HG03066 (cell line): ENCODE measurements around the gene SFRP5.

Source experiments
- ATAC-seq: cut with Tn5 transposase; IDR thresholded peaks from one replicate; pipeline ENCODE4 v1.9.1; 2021; ENCODE audit warnings: low read depth; ENCODE audit not compliant: unreplicated experiment

SFRP5 gene

GRCh38 chr10:97788552-97789442 lies 17.0 kb upstream of the SFRP5 start:
- ATAC-seq, result no peak

- no peak for ATAC-seq
These were observed 13.9 kb upstream of the SFRP5 start for GRCh38 chr10:97785731-97786130.

DNA sequence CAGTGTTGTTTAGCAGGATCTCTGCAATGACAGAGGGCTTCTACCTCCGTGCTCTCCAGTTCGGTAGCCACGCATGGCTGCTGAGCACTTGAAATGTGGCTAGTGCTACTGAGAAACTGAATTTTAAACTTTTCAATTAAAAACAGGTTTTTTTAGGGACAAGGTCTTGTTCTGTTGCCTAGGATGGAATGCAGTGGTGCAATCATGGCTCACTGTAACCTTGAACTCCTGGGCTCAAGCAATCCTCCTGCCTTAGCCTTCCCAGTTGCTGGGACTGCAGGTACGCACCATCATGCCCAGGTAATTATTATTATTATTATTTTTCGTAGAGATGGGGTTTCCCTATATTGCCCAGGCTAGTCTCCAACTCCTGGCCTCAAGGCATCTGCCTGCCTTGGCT lies 13.4 kb upstream of the SFRP5 start:
- ATAC-seq, result no peak

DNA sequence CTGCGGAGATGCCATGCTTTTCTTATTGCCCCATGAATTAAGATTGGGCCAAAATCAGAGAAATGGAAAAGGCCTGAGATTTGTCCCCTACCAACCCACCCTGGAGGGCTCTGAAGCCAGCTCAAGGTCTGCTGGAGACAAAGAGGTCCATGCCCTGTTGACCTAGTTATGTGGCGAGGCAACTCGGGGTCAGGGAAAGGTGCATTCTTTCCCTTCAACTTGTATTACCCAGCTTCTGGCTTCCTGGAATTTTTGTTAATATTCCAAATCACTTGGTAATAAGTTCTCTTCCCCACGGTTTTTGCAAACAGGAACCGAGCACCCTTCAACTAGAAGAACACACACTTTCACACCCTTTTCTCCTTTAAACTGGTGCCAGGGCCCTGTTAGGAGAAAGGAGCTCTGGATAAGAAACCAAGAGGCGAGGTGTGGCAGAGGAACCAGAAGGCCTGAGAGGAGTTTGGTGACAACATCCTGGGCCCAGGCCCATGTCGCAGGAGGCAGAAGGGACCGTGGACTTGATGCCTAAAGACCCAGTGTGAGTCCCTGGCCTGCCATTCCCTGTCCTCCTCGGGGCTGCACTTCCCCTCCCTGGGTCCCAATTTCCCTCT lies 12.5 kb upstream of the SFRP5 start:
- ATAC-seq, result no peak

DNA sequence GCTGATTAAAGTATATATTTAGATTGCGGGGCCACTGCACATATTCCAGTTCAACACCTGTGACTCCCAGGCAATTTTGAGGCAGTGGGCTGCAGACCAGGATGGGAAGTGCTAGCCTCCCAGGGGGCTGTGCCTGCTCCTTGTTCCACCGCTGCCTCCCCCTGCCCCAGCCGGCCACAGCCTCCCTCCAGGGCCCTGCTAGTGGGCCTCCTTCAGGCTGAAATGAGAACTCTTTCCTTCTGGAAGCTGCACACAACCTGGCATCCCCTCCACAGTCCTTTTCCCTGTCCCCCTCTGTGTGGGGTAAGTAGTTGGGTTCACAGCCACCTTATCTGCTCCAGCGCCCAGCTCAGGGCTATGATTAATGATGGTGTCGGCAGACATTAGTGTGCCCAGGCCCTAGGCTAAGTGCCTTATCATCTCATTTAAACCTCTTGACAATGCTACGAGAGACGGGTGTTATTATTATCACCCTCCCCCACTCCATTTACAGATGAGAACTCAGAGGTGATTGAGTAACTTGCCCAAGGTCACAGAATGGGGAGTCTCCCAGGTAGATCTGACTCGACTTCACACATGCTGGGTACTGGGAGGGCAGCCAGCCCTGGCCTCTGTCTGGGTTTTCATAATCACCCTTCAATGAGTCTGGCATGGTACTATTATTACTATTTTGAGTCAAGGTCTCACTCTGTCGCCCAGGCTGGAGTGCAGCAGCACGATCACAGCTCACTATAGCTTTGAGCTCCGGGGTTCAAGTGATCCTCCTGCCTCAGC lies 10.8 kb upstream of the SFRP5 start:
- no peak for ATAC-seq

DNA sequence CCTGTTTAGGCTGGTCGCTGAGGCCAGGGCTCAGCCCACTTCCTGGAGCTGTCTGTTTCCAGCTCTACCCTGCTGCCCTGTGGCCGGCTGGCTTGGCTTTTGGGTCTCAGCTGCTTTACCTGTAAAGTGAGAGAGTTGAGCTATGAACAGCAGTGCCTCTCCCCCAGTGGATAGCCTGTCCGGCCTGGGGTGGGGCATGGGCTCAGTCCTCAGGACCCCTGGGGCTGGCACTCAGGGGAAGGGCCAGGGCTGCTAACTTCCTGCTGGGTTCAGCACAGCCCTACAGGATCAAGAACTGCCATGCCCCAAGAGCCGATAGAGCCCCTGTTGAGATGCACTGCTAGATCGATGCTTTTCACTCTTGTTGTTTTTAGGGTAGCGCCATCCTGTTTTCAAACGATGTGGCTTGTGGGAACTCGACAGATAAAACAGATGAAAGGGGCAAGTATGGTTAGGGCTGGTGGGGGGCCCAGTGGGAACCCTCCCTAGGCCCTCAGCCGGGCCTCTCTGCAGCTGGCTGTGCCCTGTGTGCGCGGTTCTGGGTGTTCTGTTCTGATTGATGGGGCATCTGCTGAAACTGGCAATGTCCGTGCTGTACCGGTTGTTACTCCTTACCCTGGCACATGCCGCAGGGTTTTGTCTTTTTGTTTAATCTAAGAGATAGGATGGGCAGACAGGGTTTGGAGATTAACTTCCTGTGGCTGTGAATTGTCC lies 10.0 kb upstream of the SFRP5 start:
- ATAC-seq, result no peak

GRCh38 chr10:97780841-97781617 lies 9.2 kb upstream of the SFRP5 start:
- ATAC-seq, result no peak

DNA sequence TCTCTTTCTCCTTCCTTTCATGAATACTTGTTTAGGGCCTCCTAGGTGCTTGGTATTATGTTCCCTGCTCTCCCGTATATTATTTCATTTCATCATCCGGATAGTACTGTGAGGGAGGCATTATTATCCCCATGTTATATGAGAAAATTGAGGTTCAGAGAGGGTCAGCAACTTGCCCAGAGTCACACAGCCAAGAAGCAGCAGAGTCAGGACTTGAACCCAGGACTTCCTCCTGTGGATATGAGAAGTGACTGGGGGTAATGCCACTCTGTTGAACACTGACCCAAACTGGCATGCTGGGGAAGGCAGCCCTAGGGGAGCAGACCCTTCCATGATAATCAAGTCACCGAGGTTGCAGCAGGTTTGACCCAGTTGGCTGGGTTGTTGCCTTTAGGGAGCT lies 8.2 kb upstream of the SFRP5 start:
- no peak for ATAC-seq

- no peak for ATAC-seq
These were observed 7.7 kb upstream of the SFRP5 start for GRCh38 chr10:97779492-97779891.

- ATAC-seq, result no peak
These were observed 6.9 kb upstream of the SFRP5 start for GRCh38 chr10:97778452-97779302.

DNA sequence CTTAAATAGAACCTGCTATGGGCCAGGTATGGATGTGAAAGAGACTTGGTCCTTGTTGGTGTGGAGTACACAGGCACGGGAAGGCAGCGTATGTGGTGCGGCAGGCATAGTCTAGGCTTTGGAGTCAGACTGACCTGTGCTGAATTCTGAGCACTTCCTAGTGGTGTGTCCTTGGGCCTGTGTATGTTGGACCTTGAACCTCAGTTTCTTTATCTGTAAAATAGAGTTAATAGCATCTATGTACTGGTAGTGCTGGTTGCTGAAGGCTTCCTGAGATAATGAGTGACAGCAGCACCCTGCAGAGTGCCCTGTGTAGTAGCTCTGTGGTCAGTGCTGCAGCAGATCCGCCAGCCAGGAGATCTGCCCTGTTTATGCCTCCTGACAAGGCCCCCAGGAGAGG lies 5.3 kb upstream of the SFRP5 start:
- no peak for ATAC-seq

DNA sequence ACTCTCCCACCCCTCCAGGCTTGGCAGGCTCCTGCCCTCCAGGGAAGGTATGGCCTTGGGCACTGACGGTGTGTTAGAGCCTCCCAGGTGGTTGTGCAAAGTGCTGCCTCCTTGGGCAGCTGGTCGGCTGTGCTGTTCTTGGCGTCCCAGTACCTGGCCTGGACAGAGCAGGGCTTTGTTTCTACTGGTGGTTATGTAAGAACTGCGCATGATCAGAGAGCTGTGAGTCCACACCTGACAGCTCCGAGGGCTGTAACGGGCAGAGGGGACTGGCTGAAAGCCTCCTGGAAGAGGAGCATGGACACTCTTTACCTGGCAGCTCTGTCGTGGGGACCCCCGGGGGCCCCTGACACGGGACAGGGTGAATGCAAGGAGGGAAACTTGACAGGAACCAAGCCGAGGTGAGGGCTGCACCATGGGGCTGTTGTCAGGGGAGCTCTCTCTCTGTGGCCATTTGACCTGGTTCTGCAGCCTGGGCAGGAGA lies 3.1 kb upstream of the SFRP5 start:
- ATAC-seq, result no peak

DNA sequence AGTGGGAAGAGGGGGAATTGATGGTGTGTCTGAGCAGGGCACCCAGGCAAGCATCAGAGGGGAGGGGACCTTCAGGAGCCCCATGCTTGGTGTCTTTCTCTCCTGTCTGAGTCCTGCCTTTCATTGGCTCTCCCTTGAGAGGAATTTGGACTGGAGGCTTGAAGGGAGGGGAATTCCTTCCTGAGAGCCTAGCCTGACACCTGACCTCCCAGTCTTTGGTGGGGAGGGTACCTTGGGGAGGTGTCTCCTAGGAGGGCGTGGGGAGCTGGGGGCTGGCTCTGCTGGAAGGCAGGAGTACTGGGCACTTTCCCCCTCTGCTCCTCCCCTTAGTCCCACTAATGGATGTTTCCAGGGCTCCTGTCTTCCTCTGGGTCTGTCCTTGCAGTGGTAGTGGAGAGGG lies 1.3 kb upstream of the SFRP5 start:
- no peak for ATAC-seq

- no peak for ATAC-seq
These were observed 526 bp downstream of the SFRP5 start for GRCh38 chr10:97771055-97771891.

DNA sequence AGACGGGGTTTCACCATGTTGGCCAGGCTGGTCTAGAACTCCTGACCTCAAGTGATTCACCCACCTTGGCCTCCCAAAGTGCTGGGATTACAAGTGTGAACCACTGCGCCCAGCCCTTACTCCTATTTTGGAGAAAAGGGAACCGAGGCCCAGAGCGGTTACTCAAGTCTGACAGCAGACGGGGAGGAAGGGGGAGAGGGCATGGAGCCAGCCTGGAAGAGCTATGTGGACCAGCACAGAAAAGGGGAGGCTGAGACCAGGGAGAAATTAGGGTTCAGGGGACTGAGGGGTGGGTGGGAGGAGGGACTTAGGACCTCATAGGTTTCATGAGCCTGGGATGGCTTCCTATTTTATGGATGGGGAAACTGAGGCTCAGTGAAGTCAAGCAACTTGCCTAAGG lies 1.5 kb downstream of the SFRP5 start:
- no peak for ATAC-seq

DNA sequence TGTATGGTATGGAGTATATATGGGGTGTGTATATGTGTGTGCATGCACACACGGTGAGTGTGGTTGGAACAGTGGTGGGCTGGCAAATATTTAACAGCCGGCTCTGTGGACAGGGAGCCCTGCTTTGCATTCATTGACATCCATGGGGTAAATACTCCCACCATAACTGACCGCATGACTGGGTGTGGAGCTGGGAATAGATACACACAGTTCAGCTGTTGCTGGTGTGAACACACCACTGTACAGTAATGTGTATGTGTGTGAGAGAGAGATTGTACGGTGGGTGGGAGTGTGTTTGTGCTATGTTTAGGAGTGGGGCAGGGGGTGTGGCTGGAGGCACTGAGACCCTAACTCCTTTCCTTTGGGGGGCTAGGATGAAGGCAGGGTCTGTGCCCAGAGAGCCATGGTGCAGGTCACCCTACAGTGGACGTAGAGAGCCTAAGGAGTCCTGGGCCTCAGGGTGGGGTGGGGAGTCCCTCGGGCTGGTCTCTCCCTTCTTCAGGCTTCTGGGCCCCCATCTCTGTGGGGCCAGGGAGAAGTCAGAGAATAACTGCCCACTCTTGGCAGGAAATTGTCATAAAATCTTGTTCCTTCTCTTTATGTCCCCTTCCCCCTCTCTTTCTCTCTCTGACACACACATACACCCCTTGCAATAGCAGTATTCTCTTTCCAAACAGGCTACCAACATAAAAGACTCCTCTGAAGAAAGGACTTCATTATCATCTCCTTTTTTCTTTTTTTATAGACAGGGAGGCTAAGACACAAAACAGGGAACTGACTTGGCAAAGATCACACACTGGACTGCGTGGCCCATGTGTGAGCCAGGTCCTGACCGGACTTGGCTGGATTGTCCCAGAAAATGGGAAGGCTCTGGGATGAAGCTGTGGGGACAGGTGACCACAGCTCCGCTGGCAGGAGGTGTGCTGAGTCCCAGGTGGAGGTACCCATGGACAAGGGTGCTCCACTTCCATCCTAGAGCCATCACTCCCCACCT lies 3.2 kb downstream of the SFRP5 start:
- ATAC-seq, result no peak
